Stimulated activated CD8-positive, alpha-beta memory T cell treated with anti-CD3 and anti-CD28 coated beads, Interleukin-7, amount 100 ng/mL, for 48 hours (primary cell): ENCODE results near the gene SLC25A15.
"Not testable (repeated sequence)": the region's sequence is repeated elsewhere in the genome, so short reads cannot be mapped to it uniquely, and the experiment has no call there.

Experiments used
- DNase-seq, 2 donors: peaks; one replicate each; pipeline ENCODE4 v3.0.0-alpha.2; 2020; ENCODE audit warnings: low read depth in 1 of 2; ENCODE audit errors: extremely low read depth in 1 of 2

SLC25A15 gene

GRCh38 chr13:40812724-40813445 lies 23.5 kb downstream of the SLC25A15 start:
- DNase-seq: no peak

GRCh38 chr13:40813667-40814454 lies 24.4 kb downstream of the SLC25A15 start:
- no peak for DNase-seq

DNA sequence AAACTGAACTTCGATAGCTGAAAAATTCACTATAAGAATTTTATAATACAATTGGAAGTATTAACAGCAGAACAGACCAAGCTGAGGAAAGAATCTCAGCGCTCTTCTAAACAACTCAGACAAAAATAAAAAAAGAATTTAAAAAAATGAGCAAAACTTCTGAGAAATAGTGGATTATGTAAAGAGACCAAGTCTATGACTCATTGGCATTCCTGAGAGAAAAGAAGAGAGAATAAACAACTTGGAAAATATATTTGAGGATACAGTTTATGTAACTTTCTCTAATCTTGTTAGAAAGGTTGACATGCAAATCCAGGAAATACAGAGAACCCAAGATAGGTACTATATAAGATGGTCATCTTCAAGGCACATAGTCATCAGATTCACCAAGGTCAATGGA lies 25.4 kb downstream of the SLC25A15 start:
- DNase-seq: no peak

DNA sequence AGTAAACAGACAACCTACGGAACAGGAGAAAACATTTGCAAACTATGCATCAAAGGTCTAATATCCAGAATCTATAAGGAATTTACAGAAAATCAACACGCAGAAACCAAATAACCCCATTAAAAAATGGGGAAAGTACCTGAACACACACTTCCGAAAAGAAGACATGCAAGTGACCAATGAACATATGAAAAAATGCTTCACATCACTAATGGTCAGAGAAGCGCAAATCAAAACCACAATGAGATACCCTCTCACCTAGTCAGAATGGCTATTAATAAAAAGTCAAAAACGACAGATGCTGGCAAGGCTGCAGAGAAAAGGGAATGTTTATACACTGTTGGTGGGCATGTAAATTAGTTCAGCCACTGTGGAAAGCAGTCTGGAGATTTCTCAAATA lies 29.5 kb downstream of the SLC25A15 start:
- no peak for DNase-seq

DNA sequence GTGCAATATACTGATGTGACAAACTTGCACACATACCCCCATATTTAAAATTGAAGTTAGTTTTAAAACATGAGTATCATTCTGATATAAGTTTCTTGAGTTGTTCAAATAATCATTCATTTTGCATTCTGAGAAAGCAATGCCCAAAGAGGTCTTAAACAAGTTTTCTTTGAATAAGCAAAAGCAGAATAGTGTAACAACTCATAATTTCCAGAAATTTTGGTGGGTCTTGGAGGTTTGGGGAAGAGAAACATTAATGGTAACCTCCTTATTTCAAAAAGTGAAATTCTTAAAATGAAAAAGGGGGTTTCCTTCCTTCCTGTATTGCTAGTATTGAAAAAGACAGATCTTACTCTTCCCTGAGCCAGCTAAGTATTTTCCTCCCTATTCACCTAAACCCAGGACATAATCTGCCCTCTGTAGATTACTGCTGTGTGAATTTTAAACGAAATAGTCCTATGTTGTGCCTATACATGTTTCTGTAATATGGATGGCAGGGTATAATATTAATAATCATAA lies 30.4 kb downstream of the SLC25A15 start:
- no peak for DNase-seq

DNA sequence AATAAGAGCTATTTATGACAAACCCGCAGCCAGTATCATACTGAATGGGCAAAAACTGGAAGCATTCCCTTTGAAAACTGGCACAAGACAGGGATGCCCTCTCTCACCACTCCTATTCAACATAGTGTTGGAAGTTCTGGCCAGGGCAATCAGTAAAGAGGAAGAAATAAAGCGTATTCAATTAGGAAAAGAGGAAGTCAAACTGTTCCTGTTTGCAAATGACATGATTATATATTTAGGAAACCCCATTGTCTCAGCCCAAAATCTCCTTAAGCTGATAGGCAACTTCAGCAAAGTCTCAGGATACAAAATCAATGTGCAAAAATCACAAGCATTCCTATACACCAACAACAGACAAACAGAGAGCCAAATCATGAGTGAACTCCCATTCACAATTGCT lies 50.3 kb downstream of the SLC25A15 start:
- not testable (repeated sequence) for DNase-seq

DNA sequence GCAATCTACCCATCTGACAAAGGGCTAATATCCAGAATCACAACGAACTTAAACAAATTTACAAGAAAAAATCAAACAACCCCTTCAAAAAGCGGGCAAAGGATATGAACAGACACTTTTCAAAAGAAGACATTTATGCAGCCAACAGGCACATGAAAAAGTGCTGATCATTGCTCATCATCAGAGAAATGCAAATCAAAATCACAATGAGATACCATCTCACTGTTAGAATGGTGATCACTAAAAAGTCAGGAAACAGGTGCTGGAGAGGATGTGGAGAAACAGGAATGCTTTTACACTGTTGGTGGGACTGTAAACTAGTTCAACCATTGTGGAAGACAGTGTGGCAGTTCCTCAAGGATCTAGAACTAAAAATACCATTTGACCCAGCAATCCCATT lies 51.5 kb downstream of the SLC25A15 start:
- not testable (repeated sequence) for DNase-seq
